SK-N-MC (cell line): ENCODE results near the gene TRH.

Experiments used
- DNase-seq: peaks from one replicate; pipeline ENCODE4 v3.0.0-alpha.2; 2011; ENCODE audit warnings: low read depth, low spot score
- H3K27ac ChIP-seq: fragments of 200-600 bp; sonication (generic); 2 replicates; pipeline ENCODE4 v1.5.1; 2016; ENCODE audit warnings: mixed run types
- H3K36me3 ChIP-seq: fragments of 200-600 bp; sonication (generic); 2 replicates; pipeline ENCODE4 v1.6.1; 2017; ENCODE audit warnings: antibody characterized with exemption, low read length, mixed read lengths; ENCODE audit not compliant: insufficient read depth
- H3K4me3 ChIP-seq: fragments of 200-600 bp; sonication (generic); 2 replicates; pipeline ENCODE4 v1.5.1; 2016
- H3K9ac ChIP-seq: fragments of 200-600 bp; sonication (generic); 2 replicates; pipeline ENCODE4 v1.8.0; 2017; ENCODE audit warnings: mixed run types, mixed read lengths; ENCODE audit not compliant: insufficient read length
- H3K9me3 ChIP-seq: fragments of 200-600 bp; sonication (generic); 2 replicates; pipeline ENCODE4 v1.6.1; 2017; ENCODE audit warnings: low read depth, mild to moderate bottlenecking, antibody characterized with exemption, low read length, moderate library complexity, mixed read lengths
- EZH2 ChIP-seq: fragments of 200-600 bp; sonication (generic); IDR thresholded peaks from one replicate; pipeline ENCODE4 v1.6.1; 2017; ENCODE audit warnings: antibody characterized with exemption
- FOXP2 ChIP-seq: optimal IDR thresholded peaks from 2 replicates; pipeline ENCODE3; 2011; ENCODE audit warnings: mild to moderate bottlenecking, moderate library complexity; ENCODE audit not compliant: insufficient read depth; ENCODE audit errors: extremely low read length, control extremely low read depth
- POLR2AphosphoS5 ChIP-seq: IDR thresholded peaks from 2 replicates; pipeline ENCODE4 v1.6.1; 2012; ENCODE audit warnings: mild to moderate bottlenecking, low read depth, low read length, borderline replicate concordance

Gene TRH

DNA sequence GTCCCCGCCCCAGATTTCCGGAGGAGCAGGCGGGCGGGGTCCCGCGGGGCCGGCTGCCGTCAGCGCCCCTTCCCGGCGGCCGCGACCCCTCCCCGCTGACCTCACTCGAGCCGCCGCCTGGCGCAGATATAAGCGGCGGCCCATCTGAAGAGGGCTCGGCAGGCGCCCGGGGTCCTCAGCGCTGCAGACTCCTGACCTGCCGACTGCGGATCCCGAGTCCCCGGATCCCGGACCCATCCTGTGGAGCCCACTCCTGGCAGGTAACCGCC is at the start of gene TRH:
Gene TRH (plus strand): TSS at position 157 of the 269 bp plus-strand sequence. CDS start 1,097 bp downstream, outside the sequence.
- Histone ChIP-seq H3K9me3 (no peaks in the 10 kb centered on the region), H3K9ac (no peak within 1 kb of the TSS), H3K36me3 (no peaks in the 10 kb centered on the region), H3K4me3 (peak within 1 kb of the TSS; percentile 12; the same call in 1 of the 2 replicates), H3K27ac (no peak within 1 kb of the TSS)
- no peak for DNase-seq
- TF ChIP-seq EZH2, result no peak
- no peak for TF ChIP-seq FOXP2
- no peak for TF ChIP-seq POLR2AphosphoS5

GRCh38 chr3:129927072-129927471 is 47.4 kb upstream of the TRH start:
- Histone ChIP-seq H3K4me3 (no peak overlapping the region), H3K9me3 (no peaks in the 10 kb centered on the region), H3K9ac (no peak overlapping the region), H3K36me3 (no peaks in the 10 kb centered on the region), H3K27ac (no peak overlapping the region)
- TF ChIP-seq EZH2, result no peak
- DNase-seq, result no peak

DNA sequence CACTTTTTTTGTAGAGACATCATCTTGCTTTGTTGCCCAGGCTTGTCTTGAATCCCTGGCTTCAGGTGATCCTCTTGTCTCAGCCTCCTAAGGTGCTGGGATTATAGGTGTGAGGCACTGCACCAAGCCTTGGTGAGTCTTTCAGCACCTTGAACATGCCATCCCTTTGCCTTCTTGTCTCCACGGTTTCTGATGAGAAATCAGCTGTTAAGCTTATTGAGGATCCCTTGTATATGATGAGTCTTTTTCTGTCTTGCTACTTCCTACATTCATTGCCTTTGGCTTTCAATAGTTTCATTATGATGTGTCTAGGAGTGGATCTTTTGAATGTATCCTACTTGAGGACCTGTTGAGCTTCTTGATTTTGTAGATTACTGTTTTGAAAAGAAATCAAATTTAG is 45.1 kb upstream of the TRH start:
- Histone ChIP-seq H3K36me3 (no peaks in the 10 kb centered on the region), H3K27ac (no peak overlapping the region), H3K9ac (no peak overlapping the region), H3K9me3 (no peaks in the 10 kb centered on the region), H3K4me3 (no peak overlapping the region)
- DNase-seq, result no peak
- TF ChIP-seq EZH2 (no peak), POLR2AphosphoS5 (no peak), FOXP2 (no peak)

GRCh38 chr3:129933471-129933870 is 41.0 kb upstream of the TRH start:
- DNase-seq, result no peak
- no peak overlapping the region for H3K4me3 ChIP-seq
- no peaks in the 10 kb centered on the region for H3K9me3 ChIP-seq
- H3K36me3 ChIP-seq, result no peaks in the 10 kb centered on the region
- TF ChIP-seq POLR2AphosphoS5 (no peak), FOXP2 (no peak), EZH2 (no peak)
- H3K9ac ChIP-seq, result no peak overlapping the region
- no peak overlapping the region for H3K27ac ChIP-seq

DNA sequence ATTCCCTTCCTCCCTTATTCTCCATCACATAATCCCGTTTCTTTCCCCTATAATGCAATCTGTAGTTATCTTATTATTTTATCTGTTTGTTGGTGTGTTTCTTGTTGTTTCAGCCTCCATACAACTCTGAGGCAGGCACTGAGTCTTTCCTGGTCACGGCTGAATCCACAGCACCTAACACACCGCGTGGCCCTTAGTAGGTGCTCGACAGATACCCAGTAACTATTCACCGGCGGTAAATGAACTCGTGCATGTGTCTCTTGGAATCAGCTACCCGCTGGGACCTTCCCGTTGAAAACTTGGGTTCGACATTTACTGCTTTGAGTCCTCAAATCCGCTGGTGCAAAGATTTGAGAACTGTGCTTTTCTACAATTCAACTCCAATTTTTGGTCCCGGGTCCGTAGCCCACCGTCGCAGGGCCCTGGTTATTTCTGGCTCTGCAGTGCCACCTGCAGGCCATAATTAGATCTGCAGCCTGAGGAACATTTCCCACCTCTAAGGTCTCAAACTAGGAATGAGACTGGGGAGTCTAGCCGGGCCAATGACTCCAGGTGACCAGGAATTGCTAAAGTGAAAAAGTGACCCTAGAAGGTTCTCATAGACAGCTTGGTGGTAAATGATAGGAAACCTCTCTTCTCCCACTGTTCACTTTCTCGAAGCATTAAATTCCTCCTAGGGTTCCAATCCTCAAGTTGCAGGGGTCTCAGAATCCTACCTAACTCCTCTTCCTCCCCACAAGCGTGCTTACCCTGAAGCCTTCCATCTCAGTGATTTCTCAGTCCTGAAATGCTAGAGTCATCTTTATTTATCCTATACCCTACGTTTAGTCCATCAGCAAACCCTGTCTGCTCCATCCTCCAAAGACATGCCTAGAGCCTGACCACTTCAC is 40.0 kb upstream of the TRH start:
- H3K36me3 ChIP-seq, result no peaks in the 10 kb centered on the region
- no peaks in the 10 kb centered on the region for H3K9me3 ChIP-seq
- no peak overlapping the region for H3K4me3 ChIP-seq
- peak; percentile 26 for DNase-seq
- H3K27ac ChIP-seq, result no peak overlapping the region
- no peak overlapping the region for H3K9ac ChIP-seq
- TF ChIP-seq EZH2 (no peak), POLR2AphosphoS5 (no peak), FOXP2 (no peak)

GRCh38 chr3:129936757-129937156 is 37.8 kb upstream of the TRH start:
- H3K9me3 ChIP-seq, result no peaks in the 10 kb centered on the region
- DNase-seq, result no peak
- H3K27ac ChIP-seq, result no peak overlapping the region
- TF ChIP-seq EZH2, result no peak
- no peak for TF ChIP-seq FOXP2
- no peak for TF ChIP-seq POLR2AphosphoS5
- H3K9ac ChIP-seq, result no peak overlapping the region
- H3K36me3 ChIP-seq, result no peaks in the 10 kb centered on the region
- H3K4me3 ChIP-seq, result no peak overlapping the region

GRCh38 chr3:129937717-129938116 is 36.8 kb upstream of the TRH start:
- Histone ChIP-seq H3K36me3 (no peaks in the 10 kb centered on the region), H3K4me3 (no peak overlapping the region), H3K27ac (no peak overlapping the region), H3K9ac (no peak overlapping the region), H3K9me3 (no peaks in the 10 kb centered on the region)
- TF ChIP-seq FOXP2, result no peak
- TF ChIP-seq EZH2, result no peak
- TF ChIP-seq POLR2AphosphoS5, result no peak
- no peak for DNase-seq

GRCh38 chr3:129938140-129938930 is 36.2 kb upstream of the TRH start:
- H3K9me3 ChIP-seq, result no peaks in the 10 kb centered on the region
- no peak overlapping the region for H3K9ac ChIP-seq
- H3K27ac ChIP-seq, result no peak overlapping the region
- DNase-seq, result no peak
- TF ChIP-seq EZH2 (no peak), POLR2AphosphoS5 (no peak), FOXP2 (no peak)
- no peak overlapping the region for H3K4me3 ChIP-seq
- H3K36me3 ChIP-seq, result no peaks in the 10 kb centered on the region
